IMR-90 (cell line): ENCODE results near the gene NF1. TPM values are rescaled to one million over a fixed set of nuclear protein-coding genes. Genes with fewer than 3 reads are reported as not detected.

Experiments
- ATAC-seq: fragments of 200-7000 bp; cut with Tn5 transposase; 2 replicates; pipeline ENCODE4 v1.9.1; 2020; ENCODE audit warnings: low read depth, mild to moderate bottlenecking, moderate library complexity
- BruUV-seq: library from RNA; stranded (reverse); fragments of 400-500 nt; replicated peaks from 2 replicates; lab custom pipeline; 2021; lab: Mats Ljungman, UMichigan
- CTCF ChIA-PET: fragments of 300-600 bp; formaldehyde crosslinking; extraction: SDS; loops from one replicate; lab custom pipeline; 2021; ENCODE audit warnings: antibody characterized with exemption; lab: Yijun Ruan, JAX
- POLR2A ChIA-PET: fragments of 300-600 bp; sonication (Branson Sonifier 250); formaldehyde crosslinking; loops from one replicate; lab custom pipeline; 2022; ENCODE audit warnings: antibody characterized with exemption; ENCODE audit not compliant: unreplicated experiment; lab: Charles Lee
- DNase-seq: peaks from one replicate; pipeline ENCODE4 v3.0.0; 2013
- H2AFZ ChIP-seq: replicated peaks from 2 replicates; pipeline ENCODE3; 2013; ENCODE audit warnings: low read length, mild to moderate bottlenecking; ENCODE audit not compliant: poor library complexity
- H2AK5ac ChIP-seq: 2 replicates; pipeline ENCODE4 v1.6.1; 2013; ENCODE audit warnings: low read depth, low read length, inconsistent platforms
- H2AK9ac ChIP-seq: replicated peaks from 2 replicates; pipeline ENCODE3; 2013; ENCODE audit warnings: mild to moderate bottlenecking, low read depth, low read length, moderate library complexity; ENCODE audit not compliant: poor library complexity
- H2BK120ac ChIP-seq: 2 replicates; pipeline ENCODE4 v1.6.1; 2013; ENCODE audit warnings: low read depth, low read length, inconsistent platforms
- H2BK15ac ChIP-seq: 3 replicates; pipeline ENCODE4 v1.6.1; 2013; ENCODE audit warnings: low read depth, low read length, inconsistent platforms
- H2BK20ac ChIP-seq: 2 replicates; pipeline ENCODE4 v1.6.1; 2013; ENCODE audit warnings: low read depth, mild to moderate bottlenecking, inconsistent platforms, low read length, moderate library complexity
- H2BK5ac ChIP-seq: 2 replicates; pipeline ENCODE4 v1.6.1; 2013; ENCODE audit warnings: mild to moderate bottlenecking, low read depth, low read length, inconsistent platforms; ENCODE audit not compliant: poor library complexity, severe bottlenecking
- H3K14ac ChIP-seq: replicated peaks from 2 replicates; pipeline ENCODE4 v1.6.1; 2013; ENCODE audit warnings: low read depth, low read length, inconsistent platforms
- H3K18ac ChIP-seq: 2 replicates; pipeline ENCODE4 v1.6.1; 2013; ENCODE audit warnings: low read depth, low read length, control low read depth
- H3K23ac ChIP-seq: 2 replicates; pipeline ENCODE4 v1.6.1; 2013; ENCODE audit warnings: low read depth, low read length, inconsistent platforms
- H3K27ac ChIP-seq: 2 replicates; pipeline ENCODE4 v1.5.1; 2013; ENCODE audit warnings: mild to moderate bottlenecking, control low read depth, low read length; ENCODE audit not compliant: insufficient read depth
- H3K27me3 ChIP-seq: 2 replicates; pipeline ENCODE4 v1.6.1; 2013; ENCODE audit warnings: low read length; ENCODE audit not compliant: control insufficient read depth, insufficient read depth
- H3K36me3 ChIP-seq: 2 replicates; pipeline ENCODE4 v1.6.1; 2013; ENCODE audit warnings: low read length, mixed read lengths; ENCODE audit not compliant: control insufficient read depth, insufficient read depth
- H3K4ac ChIP-seq: 2 replicates; pipeline ENCODE4 v1.6.1; 2013; ENCODE audit warnings: low read depth, low read length, inconsistent platforms
- H3K4me1 ChIP-seq: 2 replicates; pipeline ENCODE4 v1.6.1; 2013; ENCODE audit warnings: low read length, mixed read lengths; ENCODE audit not compliant: control insufficient read depth, insufficient read depth
- H3K4me2 ChIP-seq: 2 replicates; pipeline ENCODE4 v1.6.1; 2013; ENCODE audit warnings: low read depth, mild to moderate bottlenecking, control low read depth, low read length, moderate library complexity
- H3K4me3 ChIP-seq: 2 replicates; pipeline ENCODE4 v1.5.1; 2013; ENCODE audit warnings: low read depth, mild to moderate bottlenecking, control low read depth, low read length, moderate library complexity; ENCODE audit not compliant: insufficient read depth
- H3K56ac ChIP-seq: 2 replicates; pipeline ENCODE4 v1.6.1; 2013; ENCODE audit warnings: low read length, inconsistent platforms; ENCODE audit not compliant: insufficient read depth; ENCODE audit errors: extremely low read depth
- H3K79me1 ChIP-seq, 2 experiments: 2 replicates each; pipeline ENCODE4 v1.6.1; 2013; ENCODE audit warnings: low read length in 2 of 2, inconsistent platforms in 1 of 2, low read depth in 1 of 2
- H3K9ac ChIP-seq: 2 replicates; pipeline ENCODE4 v1.6.1; 2013; ENCODE audit warnings: low read depth, low read length, control low read depth
- H3K9me1 ChIP-seq: 2 replicates; pipeline ENCODE4 v1.6.1; 2013; ENCODE audit warnings: low read length, inconsistent platforms; ENCODE audit not compliant: insufficient read depth
- H3K9me3 ChIP-seq: 2 replicates; pipeline ENCODE4 v1.6.1; 2013; ENCODE audit warnings: low read length; ENCODE audit not compliant: control insufficient read depth, insufficient read depth
- H4K20me1 ChIP-seq: 2 replicates; pipeline ENCODE4 v1.6.1; 2013; ENCODE audit warnings: low read length, inconsistent platforms; ENCODE audit not compliant: insufficient read depth
- H4K5ac ChIP-seq: 2 replicates; pipeline ENCODE4 v1.6.1; 2013; ENCODE audit warnings: mild to moderate bottlenecking, low read depth, low read length, control low read depth
- H4K8ac ChIP-seq, 2 experiments: 2 replicates each; pipeline ENCODE4 v1.6.1; 2013; ENCODE audit warnings: low read depth in 2 of 2, low read length in 2 of 2, control low read depth in 1 of 2, inconsistent platforms in 1 of 2
- H4K91ac ChIP-seq: 2 replicates; pipeline ENCODE4 v1.6.1; 2013; ENCODE audit warnings: low read depth, low read length, inconsistent platforms; ENCODE audit not compliant: insufficient read depth
- BHLHE40 ChIP-seq: fragments of 150-350 bp; IDR thresholded peaks from 2 replicates; pipeline ENCODE4 v1.6.1; 2016; ENCODE audit warnings: mild to moderate bottlenecking, low read depth, low read length
- CEBPB ChIP-seq: IDR thresholded peaks from 2 replicates; pipeline ENCODE4 v1.6.1; 2012; ENCODE audit warnings: low read depth, low read length, improper control_type of control experiment
- CHD1 ChIP-seq: IDR thresholded peaks from 2 replicates; pipeline ENCODE4 v1.6.1; 2012; ENCODE audit warnings: low read depth, low read length, improper control_type of control experiment
- FOS ChIP-seq: fragments of 150-350 bp; IDR thresholded peaks from 2 replicates; pipeline ENCODE4 v1.6.1; 2016; ENCODE audit warnings: low read depth, low read length
- MAFK ChIP-seq: IDR thresholded peaks from 2 replicates; pipeline ENCODE4 v1.6.1; 2012; ENCODE audit warnings: low read depth, low read length, improper control_type of control experiment
- MAZ ChIP-seq: IDR thresholded peaks from 2 replicates; pipeline ENCODE4 v1.6.1; 2012; ENCODE audit warnings: low read depth, mild to moderate bottlenecking, low read length, improper control_type of control experiment, moderate library complexity, borderline replicate concordance
- NFE2L2 ChIP-seq: fragments of 150-350 bp; IDR thresholded peaks from 2 replicates; pipeline ENCODE4 v1.6.1; 2016; ENCODE audit warnings: low read depth, mild to moderate bottlenecking, low read length
- POLR2A ChIP-seq: IDR thresholded peaks from 2 replicates; pipeline ENCODE4 v1.6.1; 2012; ENCODE audit warnings: mild to moderate bottlenecking, low read depth, low read length
- RAD21 ChIP-seq: IDR thresholded peaks from 2 replicates; pipeline ENCODE4 v1.6.1; 2012; ENCODE audit warnings: low read length, improper control_type of control experiment
- RCOR1 ChIP-seq: IDR thresholded peaks from 2 replicates; pipeline ENCODE4 v1.6.1; 2012; ENCODE audit warnings: mild to moderate bottlenecking, low read length, improper control_type of control experiment; ENCODE audit not compliant: insufficient replicate concordance
- RFX5 ChIP-seq: IDR thresholded peaks from 2 replicates; pipeline ENCODE4 v1.8.0; 2012; ENCODE audit warnings: low read depth, mild to moderate bottlenecking, low read length, moderate library complexity
- SMC3 ChIP-seq: fragments of 150-350 bp; IDR thresholded peaks from 2 replicates; pipeline ENCODE4 v1.6.1; 2016; ENCODE audit warnings: low read depth, mild to moderate bottlenecking, antibody characterized with exemption, low read length, moderate library complexity
- WGBS, 2 experiments: methylation state at CpG; one replicate each; pipeline versions ENCODE4 v1.1.5 to v1.1.7; 2013; ENCODE audit warnings: missing lambda C conversion rate in 2 of 2; ENCODE audit not compliant: insufficient read length in 1 of 2; ENCODE audit errors: extremely low coverage in 2 of 2; 5-methylcytosine and 5-hydroxymethylcytosine counted together
- dilution Hi-C: fragments of 300-500 bp; cut with HindIII; formaldehyde crosslinking; loops from one replicate; pipeline ENCODE4 v1.14.3; 2018; ENCODE audit warnings: low sequenced_read_pairs; ENCODE audit not compliant: unreplicated experiment
- in situ Hi-C: fragments of 300-500 bp; cut with MboI; formaldehyde crosslinking; loops from 3 replicates; pipeline ENCODE4 v1.14.3; 2019; ENCODE audit warnings: low sequenced_read_pairs, inconsistent platforms, mixed read lengths
- intact Hi-C: fragments of 100-400 bp; cut with micrococcal nuclease; formaldehyde crosslinking; loops from 2 replicates; pipeline ENCODE4 v1.10.0; 2022
- polyA plus RNA-seq, 3 experiments: library from polyadenylated mRNA; depleted of rRNA; stranded (reverse); fragments of >200 nt; gene quantifications; 2 replicates each; pipeline ENCODE4 v1.2.3, GENCODE V29; 2012; ENCODE audit warnings: low replicate concordance in 1 of 3
- total RNA-seq: library from RNA; depleted of rRNA; stranded (reverse); fragments of >200 nt; gene quantifications from 2 replicates; pipeline ENCODE4 v1.2.3, GENCODE V29; 2012
- TF ChIP-seq, protein P1 (sequence below): fragments of 150-350 bp; IDR thresholded peaks from 2 replicates; pipeline ENCODE4 v1.6.1; 2017; ENCODE audit warnings: mild to moderate bottlenecking, antibody characterized with exemption, low read length, low read depth
- TF ChIP-seq, protein P2 (sequence below): fragments of 150-350 bp; IDR thresholded peaks from 2 replicates; pipeline ENCODE4 v1.6.1; 2016; ENCODE audit warnings: low read depth, mild to moderate bottlenecking, low read length, moderate library complexity, borderline replicate concordance
- TF ChIP-seq, protein P3 (sequence below): conservative IDR thresholded peaks from 2 replicates; pipeline ENCODE4 v1.5.1; 2012; ENCODE audit warnings: mild to moderate bottlenecking, low read depth, low read length, improper control_type of control experiment

Gene NF1
- total and polyA plus RNA-seq, 2 of the 4 experiments (the other 2 are of a cell fraction), result 17.9 to 48.6 TPM

DNA sequence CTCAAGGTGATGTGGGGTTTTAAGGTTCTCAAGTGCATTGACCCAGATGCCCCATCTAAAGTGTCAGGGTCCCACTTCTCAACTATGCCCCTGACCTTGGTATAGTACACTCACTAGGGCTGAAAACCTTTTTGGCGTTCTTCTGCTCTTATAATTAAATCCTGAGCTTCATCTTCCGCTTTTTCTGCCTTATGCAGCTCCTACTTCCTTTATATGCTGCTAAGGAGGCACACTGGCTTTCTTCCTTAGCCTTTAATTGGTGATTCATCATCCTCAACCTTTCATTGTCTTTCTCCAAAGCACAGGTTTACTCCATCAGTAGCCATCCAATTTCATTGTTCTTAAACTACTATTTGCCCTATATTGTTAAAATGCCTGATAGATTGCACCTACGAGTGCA is 5.3 kb upstream of the NF1 start:
- Histone ChIP-seq H4K5ac (no peak overlapping the region), H4K91ac (peak overlapping the region; percentile 59; the same call in 1 of the 2 replicates), H2BK5ac (no peak overlapping the region), H3K27ac (no peak overlapping the region), H3K23ac (no peak overlapping the region), H3K4me1 (peaks cover 11% of the 10 kb centered on the region), H3K9me3 (no peaks in the 10 kb centered on the region), H3K9ac (no peak overlapping the region), H3K56ac (no peak overlapping the region), H4K8ac (no peak overlapping the region), H3K36me3 (no peaks in the 10 kb centered on the region), H3K9me1 (peaks cover 4% of the 10 kb centered on the region; the same call in 1 of the 2 replicates), H2BK15ac (no peak overlapping the region), H3K4me3 (no peak overlapping the region), H3K4me2 (no peak overlapping the region), H3K18ac (peak overlapping the region; percentile 71; the same call in 1 of the 2 replicates), H2BK120ac (no peak overlapping the region), H2AK5ac (peak overlapping the region; percentile 88; the same call in 1 of the 2 replicates), H2AK9ac (no peak overlapping the region), H3K4ac (peak overlapping the region; percentile 54; the same call in 1 of the 2 replicates), H2AFZ (no peak overlapping the region), H3K14ac (no peak overlapping the region), H4K20me1 (no peaks in the 10 kb centered on the region), H3K79me1 (no peaks in the 10 kb centered on the region), H3K27me3 (no peaks in the 10 kb centered on the region), H2BK20ac (peak overlapping the region; percentile 62)
- POLR2A ChIA-PET, result no interaction called here
- TF ChIP-seq, protein P1, sequence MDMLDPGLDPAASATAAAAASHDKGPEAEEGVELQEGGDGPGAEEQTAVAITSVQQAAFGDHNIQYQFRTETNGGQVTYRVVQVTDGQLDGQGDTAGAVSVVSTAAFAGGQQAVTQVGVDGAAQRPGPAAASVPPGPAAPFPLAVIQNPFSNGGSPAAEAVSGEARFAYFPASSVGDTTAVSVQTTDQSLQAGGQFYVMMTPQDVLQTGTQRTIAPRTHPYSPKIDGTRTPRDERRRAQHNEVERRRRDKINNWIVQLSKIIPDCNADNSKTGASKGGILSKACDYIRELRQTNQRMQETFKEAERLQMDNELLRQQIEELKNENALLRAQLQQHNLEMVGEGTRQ, result no peak
- TF ChIP-seq RAD21 (no peak), NFE2L2 (no peak), BHLHE40 (no peak), RFX5 (no peak), CHD1 (no peak), FOS (no peak), MAFK (no peak), CEBPB (no peak), RCOR1 (no peak), SMC3 (no peak), POLR2A (no peak), MAZ (no peak)
- TF ChIP-seq, protein P2, sequence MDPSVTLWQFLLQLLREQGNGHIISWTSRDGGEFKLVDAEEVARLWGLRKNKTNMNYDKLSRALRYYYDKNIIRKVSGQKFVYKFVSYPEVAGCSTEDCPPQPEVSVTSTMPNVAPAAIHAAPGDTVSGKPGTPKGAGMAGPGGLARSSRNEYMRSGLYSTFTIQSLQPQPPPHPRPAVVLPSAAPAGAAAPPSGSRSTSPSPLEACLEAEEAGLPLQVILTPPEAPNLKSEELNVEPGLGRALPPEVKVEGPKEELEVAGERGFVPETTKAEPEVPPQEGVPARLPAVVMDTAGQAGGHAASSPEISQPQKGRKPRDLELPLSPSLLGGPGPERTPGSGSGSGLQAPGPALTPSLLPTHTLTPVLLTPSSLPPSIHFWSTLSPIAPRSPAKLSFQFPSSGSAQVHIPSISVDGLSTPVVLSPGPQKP, result no peak
- TF ChIP-seq, protein P3, sequence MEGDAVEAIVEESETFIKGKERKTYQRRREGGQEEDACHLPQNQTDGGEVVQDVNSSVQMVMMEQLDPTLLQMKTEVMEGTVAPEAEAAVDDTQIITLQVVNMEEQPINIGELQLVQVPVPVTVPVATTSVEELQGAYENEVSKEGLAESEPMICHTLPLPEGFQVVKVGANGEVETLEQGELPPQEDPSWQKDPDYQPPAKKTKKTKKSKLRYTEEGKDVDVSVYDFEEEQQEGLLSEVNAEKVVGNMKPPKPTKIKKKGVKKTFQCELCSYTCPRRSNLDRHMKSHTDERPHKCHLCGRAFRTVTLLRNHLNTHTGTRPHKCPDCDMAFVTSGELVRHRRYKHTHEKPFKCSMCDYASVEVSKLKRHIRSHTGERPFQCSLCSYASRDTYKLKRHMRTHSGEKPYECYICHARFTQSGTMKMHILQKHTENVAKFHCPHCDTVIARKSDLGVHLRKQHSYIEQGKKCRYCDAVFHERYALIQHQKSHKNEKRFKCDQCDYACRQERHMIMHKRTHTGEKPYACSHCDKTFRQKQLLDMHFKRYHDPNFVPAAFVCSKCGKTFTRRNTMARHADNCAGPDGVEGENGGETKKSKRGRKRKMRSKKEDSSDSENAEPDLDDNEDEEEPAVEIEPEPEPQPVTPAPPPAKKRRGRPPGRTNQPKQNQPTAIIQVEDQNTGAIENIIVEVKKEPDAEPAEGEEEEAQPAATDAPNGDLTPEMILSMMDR, result no peak
- in situ Hi-C loops (no loop called here), dilution Hi-C loops (no loop called here), intact Hi-C loops (no loop called here)
- DNase-seq (no peak), ATAC-seq (no peak)
- CTCF ChIA-PET, result interaction anchor here (0.5 kb wide), 1 partner anchor 254 kb away, joined by 4 read pairs; no protein-coding TSS in a partner anchor
- WGBS, 2 experiments, result 100% methylated on average over 2 of the region's 3 CpGs; no CpG with 5 or more reads in 1 of the 2 experiments
- BruUV-seq, result no TSS peak
